ENCODE measurements around the gene LRRN4CL. TPM values are rescaled to one million over a fixed set of nuclear protein-coding genes. Genes with fewer than 3 reads are reported as not detected.

LRRN4CL gene
- total RNA-seq, 1 donor from 2014 or later, result 0.13 TPM

DNA sequence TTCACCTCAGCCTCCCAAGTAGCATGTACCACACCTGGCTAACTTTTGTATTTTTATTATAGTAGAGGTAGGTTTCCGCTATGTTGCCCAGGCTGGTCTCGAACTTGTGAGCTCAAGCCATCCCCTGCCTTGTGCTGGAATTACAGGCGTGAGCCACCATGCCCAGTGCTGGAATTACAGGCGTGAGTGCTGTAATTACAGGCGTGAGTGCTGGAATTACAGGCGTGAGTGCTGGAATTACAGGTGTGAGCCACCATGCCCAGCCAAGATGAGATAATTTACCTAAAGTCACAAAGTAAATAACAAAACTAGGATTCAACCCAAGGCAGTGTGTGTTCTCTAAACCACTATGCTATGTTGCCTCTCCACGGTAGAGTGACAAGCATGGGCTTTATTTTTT lies 6.8 kb downstream of the LRRN4CL start:
- Mint-ChIP-seq H3K9me3 (no peaks in the 10 kb centered on the region), H3K4me3 (no peak overlapping the region), H3K36me3 (ENCODE audit: low read depth) (peaks cover 13% of the 10 kb centered on the region), H3K27me3 (peaks cover 4% of the 10 kb centered on the region), H3K4me1 (peaks cover 25% of the 10 kb centered on the region), H3K27ac (no peak overlapping the region)
- CTCF ChIA-PET, result interaction anchor here (2.6 kb wide), 1 partner anchor 12 kb away, joined by 7 read pairs; no protein-coding TSS in a partner anchor
- DNase-seq (no peak), ATAC-seq (ENCODE audit: low read depth) (no peak)
- intact Hi-C loops (cut with micrococcal nuclease), result no loop called here
- POLR2A ChIA-PET, result interaction anchor here (0.6 to 3.1 kb wide), 2 partner anchors 10 to 173 kb away, joined by 3 to 18 read pairs; partner anchors contain the start of genes LBHD1 and UQCC3
- TF ChIP-seq, protein P1, sequence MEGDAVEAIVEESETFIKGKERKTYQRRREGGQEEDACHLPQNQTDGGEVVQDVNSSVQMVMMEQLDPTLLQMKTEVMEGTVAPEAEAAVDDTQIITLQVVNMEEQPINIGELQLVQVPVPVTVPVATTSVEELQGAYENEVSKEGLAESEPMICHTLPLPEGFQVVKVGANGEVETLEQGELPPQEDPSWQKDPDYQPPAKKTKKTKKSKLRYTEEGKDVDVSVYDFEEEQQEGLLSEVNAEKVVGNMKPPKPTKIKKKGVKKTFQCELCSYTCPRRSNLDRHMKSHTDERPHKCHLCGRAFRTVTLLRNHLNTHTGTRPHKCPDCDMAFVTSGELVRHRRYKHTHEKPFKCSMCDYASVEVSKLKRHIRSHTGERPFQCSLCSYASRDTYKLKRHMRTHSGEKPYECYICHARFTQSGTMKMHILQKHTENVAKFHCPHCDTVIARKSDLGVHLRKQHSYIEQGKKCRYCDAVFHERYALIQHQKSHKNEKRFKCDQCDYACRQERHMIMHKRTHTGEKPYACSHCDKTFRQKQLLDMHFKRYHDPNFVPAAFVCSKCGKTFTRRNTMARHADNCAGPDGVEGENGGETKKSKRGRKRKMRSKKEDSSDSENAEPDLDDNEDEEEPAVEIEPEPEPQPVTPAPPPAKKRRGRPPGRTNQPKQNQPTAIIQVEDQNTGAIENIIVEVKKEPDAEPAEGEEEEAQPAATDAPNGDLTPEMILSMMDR (IDR thresholded peaks at IDR 0.05), result no peak

DNA sequence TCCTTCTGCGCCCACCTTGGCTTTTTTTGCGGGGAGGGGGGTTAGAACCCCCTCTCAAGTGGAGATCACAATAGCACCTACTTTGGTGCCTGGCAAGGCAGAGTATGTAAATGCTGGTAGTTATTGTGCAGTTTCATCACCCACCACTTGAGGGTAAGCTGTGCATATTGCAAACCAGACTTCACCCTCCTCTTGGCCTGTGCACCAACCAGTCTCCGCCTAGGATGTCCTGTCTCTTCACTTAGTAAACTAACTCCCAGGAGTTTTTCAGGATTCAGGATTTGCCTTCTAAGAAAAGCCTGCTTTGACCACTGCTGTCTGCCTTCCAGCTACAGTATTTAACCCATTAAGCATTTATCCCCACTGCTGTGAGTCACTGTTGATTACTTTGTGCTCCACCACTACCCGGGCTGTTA lies 8.5 kb downstream of the LRRN4CL start:
- no peaks in the 10 kb centered on the region for H3K27me3 Mint-ChIP-seq
- POLR2A ChIA-PET, result interaction anchor here (0.6 to 9.2 kb wide), 23 partner anchors 9 to 1295 kb away, joined by 3 to 175 read pairs (median 4); partner anchors contain the start of genes B3GAT3, BSCL2, C11orf98 and CSKMT
- TF ChIP-seq, protein P1 (IDR thresholded peaks at IDR 0.05), result no peak
- intact Hi-C loops (cut with micrococcal nuclease), result loop anchor here (1.0 kb wide), 2 partner anchors 13 to 181 kb away; no protein-coding TSS in a partner anchor
- peaks cover 30% of the 10 kb centered on the region for H3K36me3 Mint-ChIP-seq (ENCODE audit: low read depth)
- H3K9me3 Mint-ChIP-seq, result no peaks in the 10 kb centered on the region
- H3K4me3 Mint-ChIP-seq, result peak overlapping the region; percentile 73
- H3K4me1 Mint-ChIP-seq, result peaks cover 36% of the 10 kb centered on the region
- CTCF ChIA-PET, result interaction anchor here (0.7 to 2.3 kb wide), 10 partner anchors 9 to 286 kb away, joined by 3 to 21 read pairs (median 4); partner anchors contain the start of genes LRRN4CL, SLC3A2 and TUT1
- DNase-seq, result no peak
- peak overlapping the region; percentile 76 for H3K27ac Mint-ChIP-seq
- peak; percentile 77 for ATAC-seq (ENCODE audit: low read depth)

DNA sequence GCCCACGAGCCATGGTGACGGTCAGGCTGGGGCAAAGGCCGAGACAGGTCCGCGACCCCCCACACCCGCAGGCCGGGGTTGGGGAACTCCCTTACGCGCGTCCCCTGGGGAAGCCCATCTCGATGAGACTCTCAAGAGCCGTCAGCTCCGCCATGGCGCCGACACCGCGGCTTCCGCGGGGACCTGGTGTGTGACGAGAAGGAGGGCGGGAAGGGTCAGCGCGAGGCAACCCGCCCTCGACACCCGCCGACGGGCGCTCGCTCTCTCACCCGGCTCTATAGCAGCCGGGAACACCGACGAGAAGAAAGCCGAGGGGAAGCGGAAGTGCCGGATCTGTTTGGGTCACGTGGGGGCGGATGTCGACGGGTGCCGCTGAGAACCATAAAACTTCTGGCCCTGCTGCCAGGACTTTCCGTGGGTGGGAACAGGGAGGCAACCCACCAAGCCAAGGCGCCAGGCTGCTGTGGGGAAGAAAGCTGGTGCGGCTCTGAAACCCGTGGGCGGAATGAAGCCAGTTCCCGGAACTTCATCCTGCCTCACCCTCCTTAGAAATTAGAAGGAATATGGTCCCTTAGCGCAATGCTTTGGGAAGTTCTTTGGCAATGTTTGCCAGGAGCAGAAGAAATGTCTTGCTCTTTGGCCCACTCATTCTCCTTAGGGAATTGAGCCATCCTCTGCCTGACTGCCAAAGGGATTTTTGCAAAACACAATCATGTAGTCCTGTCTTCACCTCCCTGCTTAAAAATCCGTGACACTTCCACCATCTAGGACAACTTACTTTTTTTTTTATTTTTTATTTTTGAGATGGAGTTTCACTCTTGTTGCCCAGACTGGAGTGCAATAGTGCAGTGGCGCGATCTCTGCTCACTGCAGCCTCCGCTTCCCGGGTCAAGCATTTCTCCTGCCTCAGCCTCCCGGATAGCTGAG lies 10.3 kb downstream of the LRRN4CL start, which contains the start of gene UBXN1:
Gene UBXN1 (minus strand): TSS at position 304 of the 927 bp plus-strand sequence. CDS start 150 bp downstream, at position 154.
- Mint-ChIP-seq H3K4me1 (peaks cover 41% of the 10 kb centered on the region), H3K27ac (peak within 1 kb of the TSS; percentile 96), H3K9me3 (no peaks in the 10 kb centered on the region), H3K36me3 (ENCODE audit: low read depth) (peaks cover 39% of the 10 kb centered on the region), H3K27me3 (no peaks in the 10 kb centered on the region), H3K4me3 (peak within 1 kb of the TSS; percentile 91)
- POLR2A ChIA-PET, result interaction anchor here (0.5 to 9.2 kb wide), 21 partner anchors 7 to 202 kb away, joined by 3 to 175 read pairs (median 6); partner anchors contain the start of genes B3GAT3, BSCL2, C11orf98 and CSKMT
- peak; percentile 74 for ATAC-seq (ENCODE audit: low read depth)
- peak; percentile 77 for DNase-seq
- intact Hi-C loops (cut with micrococcal nuclease), result loop anchor here (1.0 to 2.0 kb wide), 6 partner anchors 8 to 49 kb away; partner anchors contain the start of genes BSCL2, C11orf98, CSKMT and GANAB
- TF ChIP-seq, protein P1 (IDR thresholded peaks at IDR 0.05), result no peak
- CTCF ChIA-PET, result interaction anchor here (1.9 to 2.3 kb wide), 3 partner anchors 10 to 202 kb away, joined by 4 to 21 read pairs (median 7); partner anchors contain the start of genes LRRN4CL and SLC3A2

DNA sequence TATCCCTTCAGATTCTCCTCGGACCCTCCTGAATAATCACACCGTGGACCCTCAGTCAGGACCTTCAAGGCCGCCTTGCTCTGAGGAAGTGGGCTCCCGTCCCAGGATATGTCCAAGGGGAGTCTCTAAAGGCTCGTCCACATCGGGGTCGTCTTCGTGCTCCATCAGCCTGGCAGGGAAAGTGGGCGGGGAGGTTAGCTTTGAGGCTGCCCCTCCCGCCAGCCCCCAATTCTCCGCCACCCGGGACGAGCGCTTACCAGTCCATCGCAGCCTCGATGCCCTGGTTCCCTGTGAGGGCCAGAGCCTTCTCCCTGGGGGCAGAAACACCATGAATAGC lies 10.9 kb downstream of the LRRN4CL start:
- CTCF ChIA-PET, result no interaction called here
- POLR2A ChIA-PET, result interaction anchor here (0.6 to 9.2 kb wide), 13 partner anchors 12 to 203 kb away, joined by 3 to 175 read pairs (median 9); partner anchors contain the start of genes B3GAT3, BSCL2, C11orf98 and CSKMT
- H3K4me3 Mint-ChIP-seq, result peak overlapping the region; percentile 91
- H3K27me3 Mint-ChIP-seq, result no peaks in the 10 kb centered on the region
- H3K27ac Mint-ChIP-seq, result peak overlapping the region; percentile 96
- ATAC-seq (ENCODE audit: low read depth) (no peak), DNase-seq (no peak)
- no peaks in the 10 kb centered on the region for H3K9me3 Mint-ChIP-seq
- intact Hi-C loops (cut with micrococcal nuclease), result loop anchor here (2.0 kb wide), 2 partner anchors 26 to 28 kb away; partner anchors contain the start of genes BSCL2, GNG3 and INTS5
- H3K4me1 Mint-ChIP-seq, result peaks cover 44% of the 10 kb centered on the region
- H3K36me3 Mint-ChIP-seq (ENCODE audit: low read depth), result peaks cover 43% of the 10 kb centered on the region
- TF ChIP-seq, protein P1 (IDR thresholded peaks at IDR 0.05), result no peak

Data from activated B cell treated with CpG ODN at 0.5 μM for 24 hours (primary cell).